ENCODE results near the gene MMAB.

DNA sequence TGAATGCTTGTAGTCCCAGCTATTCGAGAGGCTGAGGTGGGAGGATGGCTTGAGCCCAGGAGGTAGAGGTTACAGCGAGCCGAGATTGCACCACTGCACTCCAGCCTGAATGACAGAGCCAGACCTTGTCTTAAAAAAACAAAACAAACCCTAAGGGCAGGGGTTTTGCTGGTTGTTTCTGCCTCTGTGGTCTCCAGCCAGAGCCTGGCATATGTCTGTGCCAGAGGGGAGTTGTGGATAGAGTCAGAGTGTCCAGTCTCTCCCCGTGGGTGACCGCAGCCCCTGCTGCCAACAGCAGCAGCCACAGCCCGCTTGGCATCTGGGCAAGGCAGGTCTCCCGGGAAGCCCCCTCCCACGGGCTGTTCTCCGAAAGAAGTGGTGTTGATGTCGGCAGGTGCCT, 37.9 kb upstream of the MMAB start:
- no peak for TF ChIP-seq CTCF (conservative IDR thresholded peaks at IDR 0.05)
- no peak for TF ChIP-seq ZFX (IDR thresholded peaks at IDR 0.05)
